Mesodermal cell (in vitro differentiated cells): Measurements from ENCODE around the gene AIFM3.
"Not testable (repeated sequence)": the region's sequence is repeated elsewhere in the genome, so short reads cannot be mapped to it uniquely, and the experiment has no call there.

ENCODE experiments used
- H3K27ac ChIP-seq: 2 replicates; pipeline ENCODE4 v1.7.0; 2013; ENCODE audit warnings: mild to moderate bottlenecking, low read depth, low read length, moderate library complexity; ENCODE audit not compliant: severe bottlenecking
- H3K36me3 ChIP-seq: 2 replicates; pipeline ENCODE4 v1.7.1; 2013; ENCODE audit warnings: mild to moderate bottlenecking, low read length, moderate library complexity; ENCODE audit not compliant: control insufficient read depth, insufficient read depth
- H3K4me1 ChIP-seq: one replicate; pipeline ENCODE4 v1.7.1; 2013; ENCODE audit warnings: mild to moderate bottlenecking, low read length; ENCODE audit not compliant: insufficient read depth, control insufficient read depth, poor library complexity, severe bottlenecking
- H3K4me3 ChIP-seq: 2 replicates; pipeline ENCODE4 v1.7.0; 2013; ENCODE audit warnings: low read length, control low read depth, mild to moderate bottlenecking; ENCODE audit not compliant: insufficient read depth, poor library complexity, severe bottlenecking; ENCODE audit errors: extremely low read depth
- H3K9me3 ChIP-seq: 2 replicates; pipeline ENCODE4 v1.7.1; 2013; ENCODE audit warnings: mild to moderate bottlenecking, low read length, moderate library complexity; ENCODE audit not compliant: control insufficient read depth
- WGBS, 2 experiments: methylation state at CpG; one replicate each; pipeline ENCODE4 v1.1.5; 2013; ENCODE audit warnings: missing lambda C conversion rate in 2 of 2; ENCODE audit not compliant: insufficient coverage in 2 of 2; 5-methylcytosine and 5-hydroxymethylcytosine counted together

Gene AIFM3

DNA sequence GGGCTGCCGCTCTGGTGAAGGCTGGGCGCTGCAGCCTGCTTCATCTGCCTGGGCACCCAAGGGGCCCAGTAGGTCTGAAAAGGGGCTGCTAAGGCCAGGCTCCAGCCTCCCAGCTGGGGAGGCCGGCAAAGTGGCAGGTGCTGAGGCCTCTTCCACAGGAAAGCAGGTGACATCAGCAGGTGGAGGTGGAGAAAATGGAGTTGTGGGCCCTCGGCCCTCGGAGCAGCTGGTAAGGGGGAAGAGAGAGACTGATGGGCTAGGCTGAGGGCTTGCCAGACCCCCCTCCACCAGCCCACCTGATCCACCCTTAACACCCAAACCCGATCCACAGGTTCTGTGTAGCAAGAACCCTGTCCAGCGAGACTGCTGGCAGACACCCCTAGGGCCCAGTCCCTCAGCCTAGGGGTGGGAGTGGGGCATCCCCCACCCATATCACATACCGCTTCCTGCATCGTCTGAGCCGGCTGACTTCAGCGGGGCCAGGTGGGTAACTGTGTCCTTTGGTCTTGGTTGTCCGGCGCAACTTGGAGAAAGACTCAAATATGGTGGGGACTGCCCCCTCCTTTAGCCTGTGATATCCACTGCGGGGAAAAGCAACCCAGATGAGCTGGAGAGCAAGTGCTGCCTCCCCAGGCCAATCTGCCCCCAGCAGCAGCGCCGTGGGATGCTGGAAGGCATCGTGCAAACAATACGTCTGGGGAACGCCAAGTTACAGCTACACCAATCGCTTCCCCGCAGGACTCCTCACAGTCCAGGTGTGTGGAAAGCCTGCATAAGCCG is 33.3 kb downstream of the AIFM3 start:
- peak overlapping the region; percentile 97 for H3K4me3 ChIP-seq
- H3K27ac ChIP-seq = no peak overlapping the region
- WGBS, 2 experiments = 82 to 88% methylated on average over 15 to 17 of the region's 22 CpGs
- H3K4me1 ChIP-seq = peaks cover 13% of the 10 kb centered on the region
- H3K36me3 ChIP-seq = peaks cover 37% of the 10 kb centered on the region
- no peaks in the 10 kb centered on the region for H3K9me3 ChIP-seq

DNA sequence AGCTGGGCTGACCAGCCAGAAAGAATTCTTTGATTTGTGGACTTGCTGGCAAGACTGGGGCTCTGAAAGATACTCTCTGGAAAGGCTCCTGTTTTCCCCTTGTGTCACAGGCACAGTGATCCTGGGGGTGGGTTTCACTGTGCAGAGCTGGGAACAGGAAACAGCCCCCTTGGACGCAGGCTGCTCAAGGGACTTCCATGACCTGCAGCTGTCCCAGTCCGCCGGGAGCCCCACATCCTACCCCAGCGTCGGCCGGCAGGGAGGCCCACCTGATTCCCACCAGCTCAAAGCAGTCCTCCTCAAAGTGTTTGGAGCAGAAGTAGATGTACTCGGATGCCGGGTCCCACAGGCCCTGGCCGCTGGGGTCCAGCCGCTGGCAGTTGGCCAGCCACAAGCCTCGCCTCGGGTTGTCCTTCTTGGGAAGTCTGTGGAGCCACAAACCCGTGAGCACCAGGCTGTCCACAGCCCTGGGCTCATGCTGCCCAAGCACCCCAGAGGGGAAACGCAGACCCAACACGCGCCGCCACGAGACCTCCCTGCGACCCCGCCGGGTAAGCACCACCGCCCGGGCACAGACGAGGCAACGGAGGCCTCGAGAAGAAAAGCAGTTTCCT is 34.0 kb downstream of the AIFM3 start:
- peak overlapping the region; percentile 97 for H3K4me3 ChIP-seq
- no peaks in the 10 kb centered on the region for H3K9me3 ChIP-seq
- H3K36me3 ChIP-seq = peaks cover 34% of the 10 kb centered on the region
- H3K27ac ChIP-seq = peak overlapping the region; percentile 95
- WGBS, 2 experiments = 12 to 17% methylated on average over 20 to 26 of the region's 26 CpGs
- H3K4me1 ChIP-seq = peaks cover 13% of the 10 kb centered on the region

DNA sequence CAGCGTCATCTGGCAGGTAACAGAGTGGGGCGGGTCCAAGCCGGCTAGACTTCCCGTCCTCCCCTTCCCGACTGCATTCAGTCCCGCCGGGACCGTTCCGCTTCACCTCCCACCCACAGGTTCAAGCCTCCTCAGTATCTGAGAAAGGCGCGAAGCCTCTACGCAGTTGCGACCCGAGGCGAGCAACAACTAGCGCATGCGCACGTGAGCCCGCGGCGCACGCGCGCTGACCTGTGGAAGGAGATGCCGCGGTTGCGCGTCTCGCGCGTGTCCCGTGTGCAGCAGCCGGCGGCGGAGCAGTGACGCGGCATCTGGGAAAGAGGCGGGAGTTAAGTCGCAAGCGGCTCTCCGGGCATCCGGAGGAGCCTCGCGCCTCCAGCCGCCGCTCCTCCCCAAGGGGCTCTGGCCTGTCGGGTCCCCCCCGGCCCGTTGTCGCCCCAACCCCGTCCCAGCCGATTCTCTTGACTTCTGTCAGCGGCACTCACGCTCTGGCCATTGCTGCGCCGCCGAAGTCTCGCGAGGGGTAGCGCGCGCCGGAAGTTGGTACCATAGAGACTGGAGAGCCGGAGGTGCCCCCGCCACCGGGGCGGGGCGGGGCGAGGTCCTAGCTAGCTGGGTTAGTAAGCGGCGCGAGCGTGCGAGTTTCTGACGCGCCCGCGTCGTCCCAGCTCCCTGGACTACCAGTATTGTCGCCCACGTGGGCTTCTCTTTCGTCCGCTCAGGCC is 34.7 kb downstream of the AIFM3 start, which contains the start of gene THAP7:
THAP7 (minus strand) TSS at position 518 of the 725 bp plus-strand sequence; CDS start at position 311, 207 bp downstream.
- WGBS, 2 experiments = 0% methylated on average over 77 to 82 of the region's 83 CpGs
- H3K4me1 ChIP-seq = peaks cover 13% of the 10 kb centered on the region
- H3K9me3 ChIP-seq = no peaks in the 10 kb centered on the region
- H3K4me3 ChIP-seq = peak within 1 kb of the TSS; percentile 97
- H3K27ac ChIP-seq = peak within 1 kb of the TSS; percentile 95
- peaks cover 29% of the 10 kb centered on the region for H3K36me3 ChIP-seq

DNA sequence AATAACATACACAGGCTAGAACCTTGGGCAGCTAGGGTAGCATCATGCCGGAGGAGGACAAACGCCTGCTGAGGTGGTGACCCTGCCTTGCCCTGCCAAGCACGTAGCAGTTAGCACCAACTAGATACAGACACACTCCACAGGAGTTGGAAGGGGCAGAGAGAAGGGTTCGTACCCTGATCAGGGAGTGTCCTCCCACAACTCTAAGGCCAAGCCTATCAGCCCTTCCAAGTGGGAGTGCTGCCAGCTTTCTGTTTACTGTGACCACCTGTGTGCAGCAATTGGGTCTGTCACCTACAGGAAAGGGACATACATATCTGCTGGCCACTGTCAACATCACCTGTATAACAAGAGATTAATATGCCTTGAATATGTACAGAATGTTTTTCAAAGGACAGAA is 36.7 kb downstream of the AIFM3 start:
- H3K27ac ChIP-seq = no peak overlapping the region
- WGBS, 2 experiments = 82 to 100% methylated on average over 1 to 2 of the region's 4 CpGs
- H3K4me3 ChIP-seq = no peak overlapping the region
- H3K4me1 ChIP-seq = peaks cover 13% of the 10 kb centered on the region
- H3K9me3 ChIP-seq = no peaks in the 10 kb centered on the region
- H3K36me3 ChIP-seq = peaks cover 13% of the 10 kb centered on the region

DNA sequence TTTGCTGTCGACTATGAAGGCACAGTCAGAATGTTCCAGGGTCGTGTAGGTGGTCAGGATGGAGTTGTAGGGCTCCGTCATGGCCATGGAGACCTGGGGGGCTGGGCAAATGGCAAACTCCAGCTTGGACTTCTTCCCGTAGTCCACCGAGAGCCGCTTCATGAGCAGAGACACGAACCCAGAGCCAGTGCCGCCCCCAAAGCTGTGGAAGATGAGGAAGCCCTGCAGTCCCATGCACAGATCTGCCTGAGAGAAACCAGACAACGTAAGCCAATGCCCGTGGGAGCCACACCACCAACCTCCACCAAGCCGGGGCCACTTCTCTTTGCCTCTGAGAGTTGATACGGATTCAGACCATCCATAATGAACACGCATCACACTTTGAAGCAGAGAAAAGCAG is 42.2 kb downstream of the AIFM3 start:
- H3K27ac ChIP-seq, H3K4me1 ChIP-seq, H3K36me3 ChIP-seq, H3K4me3 ChIP-seq, H3K9me3 ChIP-seq: not testable (repeated sequence)
- WGBS, 2 experiments = 82 to 92% methylated on average over 10 to 13 of the region's 13 CpGs

DNA sequence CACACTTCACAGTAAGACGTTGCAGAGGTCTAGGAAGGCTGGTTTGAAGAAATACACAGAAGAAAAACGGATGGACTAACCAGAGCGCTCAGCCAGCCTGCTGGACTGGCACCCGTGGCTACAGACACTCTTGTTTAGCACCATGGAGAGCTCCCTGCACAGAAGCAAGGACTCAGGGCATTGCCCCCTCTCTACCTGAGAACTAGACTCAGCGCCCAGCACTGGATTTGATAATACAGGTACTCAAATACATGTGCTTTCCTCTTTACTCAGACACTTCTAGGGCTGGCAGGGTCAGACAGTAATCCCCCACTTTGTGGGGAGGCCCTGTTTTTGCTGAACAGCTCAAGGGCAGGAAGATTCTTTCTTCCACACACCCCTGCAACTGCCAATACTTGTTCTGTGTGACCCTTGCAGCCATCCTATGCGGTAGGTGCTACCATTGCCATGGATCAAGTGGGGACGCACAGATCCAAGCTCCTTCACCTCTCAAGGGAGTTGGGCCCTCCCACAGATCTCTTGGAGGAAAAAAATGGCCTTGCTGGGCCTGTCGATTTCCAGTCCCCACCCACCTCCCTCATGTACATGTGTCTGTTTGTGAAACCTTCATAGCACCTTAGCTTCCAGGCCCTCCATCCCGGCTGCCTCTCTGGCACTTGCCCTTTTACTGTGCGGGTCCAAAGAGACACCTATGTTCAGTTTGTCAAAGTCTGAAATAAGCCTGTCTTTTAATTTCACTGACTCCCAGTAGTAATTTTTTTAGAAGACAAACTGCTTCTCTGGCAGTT is 42.8 kb downstream of the AIFM3 start:
- WGBS, 2 experiments = 71 to 74% methylated on average over 7 to 9 of the region's 10 CpGs
- H3K4me1 ChIP-seq = peaks cover 5% of the 10 kb centered on the region
- H3K27ac ChIP-seq = no peak overlapping the region
- no peak overlapping the region for H3K4me3 ChIP-seq
- H3K9me3 ChIP-seq = no peaks in the 10 kb centered on the region
- H3K36me3 ChIP-seq = no peaks in the 10 kb centered on the region

DNA sequence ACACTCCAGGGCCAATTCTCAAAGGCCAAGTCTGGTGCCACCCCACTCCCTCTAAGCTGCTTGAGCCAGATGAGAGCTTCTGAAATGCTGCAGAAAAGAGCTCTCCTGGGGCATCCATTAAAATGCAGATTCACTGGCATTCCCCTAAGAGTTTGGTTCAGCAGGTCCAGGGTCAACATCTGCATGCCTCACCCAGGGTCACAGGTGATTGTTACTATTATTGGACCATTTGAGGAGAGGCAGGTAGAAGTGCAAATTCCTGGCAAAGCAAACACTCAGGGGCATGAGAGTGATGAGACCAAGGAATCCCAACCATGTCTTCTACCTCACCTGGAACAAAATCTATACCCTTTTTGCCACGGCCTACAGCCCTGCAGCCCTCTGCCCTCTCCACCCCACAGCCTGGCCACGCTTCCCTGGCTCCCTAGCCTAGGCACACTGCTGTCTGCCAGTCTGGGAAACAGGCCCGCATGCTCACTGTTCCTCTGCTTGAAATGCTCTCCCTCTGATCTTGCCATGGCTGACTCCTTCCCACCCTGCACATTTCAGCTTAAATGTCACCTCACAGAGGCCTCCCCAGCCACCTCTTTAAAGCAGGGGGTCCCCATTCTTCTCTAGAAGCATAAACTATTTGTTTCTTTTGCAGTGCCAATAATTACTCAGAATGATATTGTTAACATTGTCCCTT is 43.5 kb downstream of the AIFM3 start:
- Histone ChIP-seq H3K27ac (no peak overlapping the region), H3K9me3 (no peaks in the 10 kb centered on the region), H3K4me1 (peaks cover 12% of the 10 kb centered on the region), H3K4me3 (no peak overlapping the region), H3K36me3 (no peaks in the 10 kb centered on the region)
- WGBS, 2 experiments = 83 to 93% methylated on average over 2 to 3 of the region's 3 CpGs

DNA sequence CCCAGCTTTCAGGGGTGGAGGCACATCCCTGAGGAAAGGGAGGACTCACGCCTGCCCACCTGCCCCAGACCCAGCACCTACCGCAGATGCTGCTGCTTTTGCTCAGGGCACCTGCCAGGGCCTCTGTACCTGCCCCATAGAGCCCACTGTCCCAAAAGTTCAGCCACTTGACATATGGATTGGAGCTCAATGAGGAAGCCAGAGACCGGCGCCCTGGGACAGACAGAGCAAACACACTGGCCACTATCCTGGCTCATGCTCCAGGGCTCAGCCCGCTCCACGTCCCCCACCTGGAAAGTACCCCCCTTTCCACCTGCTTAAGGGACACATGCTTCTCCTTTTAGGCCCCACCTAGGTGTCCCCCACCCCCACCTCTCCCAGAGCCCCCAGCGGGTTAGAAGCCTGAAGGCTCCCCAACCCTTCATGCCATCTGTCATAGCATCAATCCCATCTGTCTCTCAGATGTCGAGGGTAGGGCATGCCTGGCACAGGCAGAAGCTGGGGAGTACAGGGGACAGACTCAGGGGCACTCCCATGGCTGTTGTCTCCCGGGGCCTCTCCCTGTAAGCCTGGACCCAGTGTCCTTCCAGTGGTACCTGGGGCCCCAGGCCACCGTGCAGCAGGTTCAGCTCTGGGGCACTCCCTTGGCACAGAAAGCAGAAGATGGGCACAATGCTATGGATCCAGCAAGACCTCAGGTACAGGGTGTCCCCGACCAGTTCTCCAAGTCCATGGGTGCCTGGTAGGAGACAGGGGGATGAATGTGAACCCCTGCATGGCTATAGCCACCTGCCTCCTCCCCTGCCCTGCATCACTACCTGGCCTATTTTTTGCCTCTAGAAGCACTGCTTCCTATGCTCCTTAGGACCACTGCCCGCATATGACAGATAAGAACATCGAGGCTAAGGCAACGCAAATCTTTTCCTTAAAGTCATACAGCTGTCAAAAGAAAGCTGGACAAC is 45.7 kb downstream of the AIFM3 start:
- no peak overlapping the region for H3K27ac ChIP-seq
- 86 to 94% methylated on average over 9 to 12 of the region's 14 CpGs for WGBS, 2 experiments
- H3K4me3 ChIP-seq = peak overlapping the region; percentile 52
- H3K36me3 ChIP-seq = no peaks in the 10 kb centered on the region
- peaks cover 18% of the 10 kb centered on the region for H3K4me1 ChIP-seq
- no peaks in the 10 kb centered on the region for H3K9me3 ChIP-seq

DNA sequence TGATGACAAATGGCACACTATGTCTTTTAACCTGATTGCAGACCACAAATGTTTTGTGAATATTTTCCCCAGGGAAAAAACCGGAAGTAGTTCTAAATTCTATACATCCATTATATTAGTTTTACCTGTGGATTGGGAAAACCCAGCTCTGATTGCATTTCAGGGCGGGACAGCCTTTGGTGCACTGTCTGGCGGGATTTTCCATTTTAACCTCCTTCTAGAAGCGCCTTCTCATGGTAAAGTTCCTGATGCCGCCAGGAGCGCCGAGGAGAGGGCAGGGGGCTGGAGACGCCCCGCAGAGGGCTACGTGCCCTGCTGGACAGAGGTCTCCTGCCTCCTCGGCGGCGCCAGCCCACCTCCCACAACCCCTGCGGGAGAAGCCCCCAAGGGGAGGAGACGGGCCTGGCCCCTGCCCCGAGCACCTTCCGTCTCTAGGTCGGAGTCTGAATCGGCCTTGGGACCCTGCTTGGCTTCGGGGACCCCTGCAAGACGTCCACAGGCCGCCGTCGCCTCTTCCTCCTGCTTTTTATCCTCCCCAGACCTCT is 46.7 kb downstream of the AIFM3 start:
- peak overlapping the region; percentile 96 for H3K27ac ChIP-seq
- WGBS, 2 experiments = 2 to 5% methylated on average over 15 to 21 of the region's 24 CpGs
- no peaks in the 10 kb centered on the region for H3K9me3 ChIP-seq
- H3K4me3 ChIP-seq = peak overlapping the region; percentile 52
- peaks cover 18% of the 10 kb centered on the region for H3K4me1 ChIP-seq
- H3K36me3 ChIP-seq = no peaks in the 10 kb centered on the region
